ENCODE measurements around the gene ZNF773. TPM values are rescaled to one million over a fixed set of nuclear protein-coding genes. Genes with fewer than 3 reads are reported as not detected.

ZNF773 gene
- total and polyA plus RNA-seq, 2 donors (not counting 3 experiments of a cell fraction or from before 2014, with no cell fraction given): 4.0 to 5.5 TPM

DNA sequence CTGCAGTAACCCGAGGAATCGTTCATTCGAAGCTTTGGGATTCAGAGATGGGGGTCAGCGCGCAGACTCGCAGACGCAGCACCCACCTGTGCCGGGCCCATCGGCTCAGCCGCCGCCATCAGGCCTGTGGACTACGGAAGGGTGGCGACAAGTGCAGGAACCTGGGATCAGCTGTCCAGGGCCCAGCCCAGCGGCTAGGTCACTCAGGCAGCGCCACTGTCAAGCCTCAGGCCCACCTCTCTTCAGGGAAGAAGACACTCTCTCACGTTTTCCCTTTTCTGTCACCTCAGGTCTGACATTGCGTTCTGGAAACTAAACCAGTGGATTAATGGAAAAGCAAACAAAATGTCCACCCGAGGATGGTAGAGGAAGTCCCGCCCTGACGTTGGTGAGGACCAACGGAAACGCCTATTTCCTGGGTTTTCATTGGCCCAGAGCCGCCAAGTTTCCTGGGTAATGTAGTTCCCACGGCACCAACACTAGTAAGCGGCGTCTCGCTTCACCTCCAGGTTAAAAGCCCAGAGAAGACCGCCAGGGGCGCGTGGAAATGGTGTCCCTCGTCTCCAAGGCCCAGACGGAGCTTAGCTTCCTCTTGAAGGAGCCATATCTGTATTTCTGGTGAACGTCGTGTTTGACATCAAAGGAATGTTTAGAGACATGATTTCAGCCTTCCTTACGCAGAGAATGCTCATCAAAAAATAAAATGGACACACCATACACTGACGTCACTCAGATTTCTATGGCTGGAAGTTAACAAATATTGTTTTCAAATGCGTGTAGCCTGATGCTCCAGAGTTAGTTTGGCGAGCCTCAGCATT lies 22.3 kb upstream of the ZNF773 start, which contains the start of gene ZNF772:
TSS of gene ZNF772 (minus strand) at position 376 of the 818 bp plus-strand sequence. CDS start at position 119, 257 bp downstream.
- Histone ChIP-seq H2AFZ (ENCODE audit: low read depth, low read length) (peak within 1 kb of the TSS; percentile 99), H3K4me3 (replicated peaks in 1 of 3; ENCODE audit: insufficient read depth in 1 of 3, low read depth in 1 of 3, low read length in 3 of 3) (peak within 1 kb of the TSS; percentile 58 to 86 (median 63)), H3K27ac (ENCODE audit: insufficient read depth, low read depth, low read length) (peak within 1 kb of the TSS; percentile 46), H3K4me1 (ENCODE audit: control insufficient read depth, extremely low read depth, insufficient read depth, low read length) (no peaks in the 10 kb centered on the region), H3K9ac (replicated peaks; ENCODE audit: extremely low read depth, insufficient read depth, low read length) (peak within 1 kb of the TSS; percentile 68), H3K79me2 (ENCODE audit: control insufficient read depth, insufficient read depth, low read length) (no peaks in the 10 kb centered on the region), H4K20me1 (replicated peaks; ENCODE audit: control insufficient read depth, extremely low read depth, insufficient read depth, low read length) (no peaks in the 10 kb centered on the region), H3K4me2 (ENCODE audit: insufficient read depth, low read length) (peak within 1 kb of the TSS; percentile 68), H3K27me3 (ENCODE audit: control insufficient read depth in 2 of 2, insufficient read depth in 2 of 2, low read length in 2 of 2) (no peaks in the 10 kb centered on the region), H3K9me3 (replicated peaks; ENCODE audit: control insufficient read depth, insufficient read depth, low read length) (peaks cover 22% of the 10 kb centered on the region), H3K36me3 (ENCODE audit: control insufficient read depth in 2 of 2, extremely low read depth in 1 of 2, insufficient read depth in 2 of 2, low read length in 2 of 2) (peaks cover 6 to 21% of the 10 kb centered on the region in 2 experiments), H3K9me1 (replicated peaks; ENCODE audit: control insufficient read depth, extremely low read depth, insufficient read depth, low read length) (no peaks in the 10 kb centered on the region)
- CTCF ChIA-PET: interaction anchor here (1.0 to 1.5 kb wide), 4 partner anchors 10 to 27 kb away, joined by 3 to 4 read pairs (median 4); partner anchors contain the start of genes ZNF419 and ZNF773
- intact Hi-C loops (cut with micrococcal nuclease): loop anchor here (1.0 to 5.0 kb wide), 2 partner anchors 22 to 65 kb away; partner anchors contain the start of genes ZNF17 and ZNF773
- TF ChIP-seq, protein P1, sequence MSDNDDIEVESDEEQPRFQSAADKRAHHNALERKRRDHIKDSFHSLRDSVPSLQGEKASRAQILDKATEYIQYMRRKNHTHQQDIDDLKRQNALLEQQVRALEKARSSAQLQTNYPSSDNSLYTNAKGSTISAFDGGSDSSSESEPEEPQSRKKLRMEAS (IDR thresholded peaks at IDR 0.05; ENCODE audit: insufficient read depth, insufficient read length): no peak
- TF ChIP-seq, protein P2, sequence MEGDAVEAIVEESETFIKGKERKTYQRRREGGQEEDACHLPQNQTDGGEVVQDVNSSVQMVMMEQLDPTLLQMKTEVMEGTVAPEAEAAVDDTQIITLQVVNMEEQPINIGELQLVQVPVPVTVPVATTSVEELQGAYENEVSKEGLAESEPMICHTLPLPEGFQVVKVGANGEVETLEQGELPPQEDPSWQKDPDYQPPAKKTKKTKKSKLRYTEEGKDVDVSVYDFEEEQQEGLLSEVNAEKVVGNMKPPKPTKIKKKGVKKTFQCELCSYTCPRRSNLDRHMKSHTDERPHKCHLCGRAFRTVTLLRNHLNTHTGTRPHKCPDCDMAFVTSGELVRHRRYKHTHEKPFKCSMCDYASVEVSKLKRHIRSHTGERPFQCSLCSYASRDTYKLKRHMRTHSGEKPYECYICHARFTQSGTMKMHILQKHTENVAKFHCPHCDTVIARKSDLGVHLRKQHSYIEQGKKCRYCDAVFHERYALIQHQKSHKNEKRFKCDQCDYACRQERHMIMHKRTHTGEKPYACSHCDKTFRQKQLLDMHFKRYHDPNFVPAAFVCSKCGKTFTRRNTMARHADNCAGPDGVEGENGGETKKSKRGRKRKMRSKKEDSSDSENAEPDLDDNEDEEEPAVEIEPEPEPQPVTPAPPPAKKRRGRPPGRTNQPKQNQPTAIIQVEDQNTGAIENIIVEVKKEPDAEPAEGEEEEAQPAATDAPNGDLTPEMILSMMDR (IDR thresholded peaks at IDR 0.05; ENCODE audit: extremely low read depth in 1 of 2, insufficient read depth in 1 of 2, low read depth in 1 of 2, low read length in 2 of 2): peak; percentile 57 to 71
- POLR2A ChIA-PET: no interaction called here
- BruUV-seq (replicated peaks): TSS peak; percentile 82
- dilution Hi-C loops (cut with MboI; ENCODE audit: extremely low pct_ligation_motif_present, low sequenced_read_pairs): no loop called here
- peak; percentile 95 for DNase-seq (ENCODE audit: low read depth, low spot score)
- FAIRE-seq: peak; percentile 100

Measured in endothelial cell of umbilical vein (primary cell).